Measurements from ENCODE around the gene SMOC2.
A peak's percentile ranks its signal among the peaks of the same experiment; 100 is the strongest.

Gene SMOC2

GRCh38 chr6:168576388-168576787 is 135.4 kb downstream of the SMOC2 start:
- H3K27ac Mint-ChIP-seq = no peak overlapping the region
- no peaks in the 10 kb centered on the region for H3K36me3 Mint-ChIP-seq (ENCODE audit: low read depth)
- H3K27me3 Mint-ChIP-seq (ENCODE audit: low read depth) = no peaks in the 10 kb centered on the region
- H3K9me3 Mint-ChIP-seq = no peaks in the 10 kb centered on the region
- H3K4me3 Mint-ChIP-seq = no peak overlapping the region
- no peaks in the 10 kb centered on the region for H3K4me1 Mint-ChIP-seq (ENCODE audit: low read depth)

GRCh38 chr6:168577496-168577895 is 136.5 kb downstream of the SMOC2 start:
- no peaks in the 10 kb centered on the region for H3K4me1 Mint-ChIP-seq (ENCODE audit: low read depth)
- no peak overlapping the region for H3K4me3 Mint-ChIP-seq
- H3K36me3 Mint-ChIP-seq (ENCODE audit: low read depth) = no peaks in the 10 kb centered on the region

GRCh38 chr6:168578036-168578435 is 137.1 kb downstream of the SMOC2 start:
- H3K9me3 Mint-ChIP-seq = no peaks in the 10 kb centered on the region
- H3K36me3 Mint-ChIP-seq (ENCODE audit: low read depth) = no peaks in the 10 kb centered on the region
- H3K4me3 Mint-ChIP-seq = no peak overlapping the region
- H3K27me3 Mint-ChIP-seq (ENCODE audit: low read depth) = no peaks in the 10 kb centered on the region
- no peak overlapping the region for H3K27ac Mint-ChIP-seq
- H3K4me1 Mint-ChIP-seq (ENCODE audit: low read depth) = no peaks in the 10 kb centered on the region

More at GRCh38 chr6:168577496-168577895, 136.5 kb downstream of the SMOC2 start:
- H3K27me3 Mint-ChIP-seq (ENCODE audit: low read depth) = no peaks in the 10 kb centered on the region
- H3K27ac Mint-ChIP-seq = no peak overlapping the region
- no peaks in the 10 kb centered on the region for H3K9me3 Mint-ChIP-seq

- Mint-ChIP-seq H3K9me3 (no peaks in the 10 kb centered on the region), H3K4me1 (ENCODE audit: low read depth) (no peaks in the 10 kb centered on the region), H3K36me3 (ENCODE audit: low read depth) (no peaks in the 10 kb centered on the region), H3K27me3 (ENCODE audit: low read depth) (no peaks in the 10 kb centered on the region), H3K27ac (no peak overlapping the region), H3K4me3 (no peak overlapping the region)
Observed at GRCh38 chr6:168581236-168581635, 140.3 kb downstream of the SMOC2 start.

GRCh38 chr6:168581706-168582105 is 140.7 kb downstream of the SMOC2 start:
- no peaks in the 10 kb centered on the region for H3K36me3 Mint-ChIP-seq (ENCODE audit: low read depth)
- no peak overlapping the region for H3K27ac Mint-ChIP-seq

GRCh38 chr6:168582571-168582981 is 141.6 kb downstream of the SMOC2 start:
- Mint-ChIP-seq H3K9me3 (no peaks in the 10 kb centered on the region), H3K4me3 (no peak overlapping the region), H3K36me3 (ENCODE audit: low read depth) (no peaks in the 10 kb centered on the region), H3K27me3 (ENCODE audit: low read depth) (no peaks in the 10 kb centered on the region), H3K4me1 (ENCODE audit: low read depth) (no peaks in the 10 kb centered on the region), H3K27ac (peak overlapping the region; percentile 41)

More at GRCh38 chr6:168581706-168582105, 140.7 kb downstream of the SMOC2 start:
- H3K27me3 Mint-ChIP-seq (ENCODE audit: low read depth) = no peaks in the 10 kb centered on the region
- H3K4me3 Mint-ChIP-seq = no peak overlapping the region
- H3K9me3 Mint-ChIP-seq = no peaks in the 10 kb centered on the region
- no peaks in the 10 kb centered on the region for H3K4me1 Mint-ChIP-seq (ENCODE audit: low read depth)

GRCh38 chr6:168583126-168583525 is 142.1 kb downstream of the SMOC2 start:
- no peak overlapping the region for H3K27ac Mint-ChIP-seq
- H3K36me3 Mint-ChIP-seq (ENCODE audit: low read depth) = no peaks in the 10 kb centered on the region
- H3K9me3 Mint-ChIP-seq = no peaks in the 10 kb centered on the region
- no peaks in the 10 kb centered on the region for H3K4me1 Mint-ChIP-seq (ENCODE audit: low read depth)
- no peak overlapping the region for H3K4me3 Mint-ChIP-seq
- H3K27me3 Mint-ChIP-seq (ENCODE audit: low read depth) = no peaks in the 10 kb centered on the region

GRCh38 chr6:168583821-168584220 is 142.8 kb downstream of the SMOC2 start:
- no peaks in the 10 kb centered on the region for H3K4me1 Mint-ChIP-seq (ENCODE audit: low read depth)
- no peak overlapping the region for H3K4me3 Mint-ChIP-seq
- H3K27ac Mint-ChIP-seq = no peak overlapping the region
- H3K9me3 Mint-ChIP-seq = no peaks in the 10 kb centered on the region
- H3K36me3 Mint-ChIP-seq (ENCODE audit: low read depth) = no peaks in the 10 kb centered on the region
- no peaks in the 10 kb centered on the region for H3K27me3 Mint-ChIP-seq (ENCODE audit: low read depth)

GRCh38 chr6:168584249-168584648 is 143.3 kb downstream of the SMOC2 start:
- Mint-ChIP-seq H3K4me1 (ENCODE audit: low read depth) (no peaks in the 10 kb centered on the region), H3K4me3 (no peak overlapping the region), H3K27me3 (ENCODE audit: low read depth) (no peaks in the 10 kb centered on the region), H3K9me3 (no peaks in the 10 kb centered on the region), H3K36me3 (ENCODE audit: low read depth) (no peaks in the 10 kb centered on the region), H3K27ac (no peak overlapping the region)

GRCh38 chr6:168584671-168585070 is 143.7 kb downstream of the SMOC2 start:
- Mint-ChIP-seq H3K4me3 (no peak overlapping the region), H3K36me3 (ENCODE audit: low read depth) (no peaks in the 10 kb centered on the region), H3K27me3 (ENCODE audit: low read depth) (no peaks in the 10 kb centered on the region), H3K9me3 (no peaks in the 10 kb centered on the region), H3K4me1 (ENCODE audit: low read depth) (no peaks in the 10 kb centered on the region), H3K27ac (no peak overlapping the region)

- Mint-ChIP-seq H3K27ac (no peak overlapping the region), H3K27me3 (ENCODE audit: low read depth) (no peaks in the 10 kb centered on the region), H3K9me3 (no peaks in the 10 kb centered on the region), H3K4me1 (ENCODE audit: low read depth) (no peaks in the 10 kb centered on the region), H3K36me3 (ENCODE audit: low read depth) (no peaks in the 10 kb centered on the region), H3K4me3 (no peak overlapping the region)
Observed at GRCh38 chr6:168585441-168585840, 144.5 kb downstream of the SMOC2 start.

- Mint-ChIP-seq H3K9me3 (peaks cover 4% of the 10 kb centered on the region), H3K4me3 (no peak overlapping the region), H3K36me3 (ENCODE audit: low read depth) (no peaks in the 10 kb centered on the region), H3K4me1 (ENCODE audit: low read depth) (no peaks in the 10 kb centered on the region), H3K27ac (no peak overlapping the region), H3K27me3 (ENCODE audit: low read depth) (no peaks in the 10 kb centered on the region)
Observed at GRCh38 chr6:168589275-168589674, 148.3 kb downstream of the SMOC2 start.

GRCh38 chr6:168590406-168590805 is 149.4 kb downstream of the SMOC2 start:
- Mint-ChIP-seq H3K36me3 (ENCODE audit: low read depth) (no peaks in the 10 kb centered on the region), H3K4me3 (no peak overlapping the region), H3K9me3 (peaks cover 7% of the 10 kb centered on the region), H3K27ac (no peak overlapping the region), H3K4me1 (ENCODE audit: low read depth) (no peaks in the 10 kb centered on the region), H3K27me3 (ENCODE audit: low read depth) (no peaks in the 10 kb centered on the region)

- peaks cover 25% of the 10 kb centered on the region for H3K9me3 Mint-ChIP-seq
- no peak overlapping the region for H3K27ac Mint-ChIP-seq
- no peak overlapping the region for H3K4me3 Mint-ChIP-seq
- no peaks in the 10 kb centered on the region for H3K27me3 Mint-ChIP-seq (ENCODE audit: low read depth)
- no peaks in the 10 kb centered on the region for H3K4me1 Mint-ChIP-seq (ENCODE audit: low read depth)
- H3K36me3 Mint-ChIP-seq (ENCODE audit: low read depth) = no peaks in the 10 kb centered on the region
Observed at GRCh38 chr6:168596344-168596743, 155.4 kb downstream of the SMOC2 start.

- Mint-ChIP-seq H3K36me3 (ENCODE audit: low read depth) (no peaks in the 10 kb centered on the region), H3K27ac (no peak overlapping the region)
Observed at GRCh38 chr6:168597471-168597875, 156.5 kb downstream of the SMOC2 start.

More at GRCh38 chr6:168597471-168597875, 156.5 kb downstream of the SMOC2 start:
- Mint-ChIP-seq H3K4me3 (no peak overlapping the region), H3K4me1 (ENCODE audit: low read depth) (no peaks in the 10 kb centered on the region), H3K27me3 (ENCODE audit: low read depth) (no peaks in the 10 kb centered on the region), H3K9me3 (peaks cover 20% of the 10 kb centered on the region)
